HepG2 (cell line): Measurements from ENCODE around the gene EGFR. TPM values are rescaled to one million over a fixed set of nuclear protein-coding genes. Genes with fewer than 3 reads are reported as not detected.

Experiments used
- GABPA ChIP-seq, 2 experiments: IDR thresholded peaks; 2 replicates each; pipeline ENCODE4 v1.6.1; 2011 to 2016; ENCODE audit warnings: low read depth in 2 of 2, low read length in 1 of 2, missing biosample characterization in 1 of 2, missing genetic modification characterization in 1 of 2
- HCFC1 ChIP-seq: fragments of 150-350 bp; IDR thresholded peaks from 2 replicates; pipeline ENCODE4 v1.6.1; 2014; ENCODE audit warnings: low read depth, low read length
- NCOA1 ChIP-seq: sonication (generic); formaldehyde crosslinking; IDR thresholded peaks from 2 replicates; pipeline ENCODE4 v1.9.0; 2021; ENCODE audit warnings: missing genetic modification reagents
- NR2C2 ChIP-seq: sonication (generic); formaldehyde crosslinking; IDR thresholded peaks from 2 replicates; pipeline ENCODE4 v1.4.0; 2020; ENCODE audit warnings: missing genetic modification reagents, mild to moderate bottlenecking, moderate library complexity, borderline replicate concordance
- RERE ChIP-seq: IDR thresholded peaks from 2 replicates; pipeline ENCODE4 v1.6.1; 2016; ENCODE audit warnings: low read depth, missing genetic modification reagents, missing compliant biosample characterization
- SNRNP70 ChIP-seq: fragments of 200-400 bp; formaldehyde crosslinking; IDR thresholded peaks from 2 replicates; pipeline ENCODE4 v1.6.1; 2017; ENCODE audit warnings: mild to moderate bottlenecking, low read depth, low read length, moderate library complexity
- ZBED4 ChIP-seq: sonication (generic); formaldehyde crosslinking; IDR thresholded peaks from 2 replicates; pipeline ENCODE4 v1.4.0; 2020; ENCODE audit warnings: missing genetic modification reagents, borderline replicate concordance
- ZNF101 ChIP-seq: sonication (generic); formaldehyde crosslinking; IDR thresholded peaks from 2 replicates; pipeline ENCODE4 v1.4.0; 2020; ENCODE audit warnings: mild to moderate bottlenecking, low read depth, missing genetic modification reagents, borderline replicate concordance
- ZNF142 ChIP-seq: sonication (generic); formaldehyde crosslinking; IDR thresholded peaks from 2 replicates; pipeline ENCODE4 v1.4.0; 2020; ENCODE audit warnings: missing genetic modification reagents
- ZNF607 ChIP-seq: sonication (generic); formaldehyde crosslinking; IDR thresholded peaks from 2 replicates; pipeline ENCODE4 v1.5.1; 2020; ENCODE audit warnings: missing genetic modification reagents, mild to moderate bottlenecking, borderline replicate concordance
- ZNF672 ChIP-seq: sonication (generic); formaldehyde crosslinking; IDR thresholded peaks from 2 replicates; pipeline ENCODE4 v1.8.1; 2022; ENCODE audit warnings: missing genetic modification reagents
- polyA plus RNA-seq, 8 experiments: library from polyadenylated mRNA; depleted of rRNA in 3 of 8; stranded (reverse) in 7 of 8; unstranded in 1 of 8; fragments of >200 nt; fragmentation: Illumina TruSeq in 4 of 8; extraction: Trizol in 4 of 8; gene quantifications; 2 replicates each; pipeline versions ENCODE4 v1.2.1 to v1.2.3, GENCODE V29; 2011 to 2016; ENCODE audit warnings: low read depth in 4 of 8, missing spikeins in 1 of 8, mixed read lengths in 1 of 8; ENCODE audit not compliant: insufficient read depth in 1 of 8
- total RNA-seq, 5 experiments: library from RNA; depleted of rRNA; stranded (reverse); fragments of >200 nt; fragmentation: Illumina TruSeq; extraction: Trizol; gene quantifications; 2 replicates each; pipeline ENCODE4 v1.2.3, GENCODE V29; 2016; ENCODE audit warnings: low read depth in 1 of 5

The EGFR gene
- total and polyA plus RNA-seq, 2 of the 13 experiments (the other 11 are each of a cell fraction or from before 2014, with no cell fraction given), result 7.0 to 10.0 TPM

- TF ChIP-seq ZNF672 (CRISPR knock-in tag) (peak; percentile 66; the same call in 1 of the 2 replicates), NCOA1 (CRISPR knock-in tag) (0 out of 2 replicates have a peak, but pooled peaks have one; percentile 30), ZNF101 (CRISPR knock-in tag) (0 out of 2 replicates have a peak, but pooled peaks have one; percentile 56), ZNF142 (CRISPR knock-in tag) (no peak), RERE (CRISPR knock-in tag) (no peak), ZBED4 (CRISPR knock-in tag) (0 out of 2 replicates have a peak, but pooled peaks have one; percentile 30), HCFC1 (no peak), GABPA (IDR thresholded peaks at IDR 0.05; ENCODE audit: low read depth, low read length) (no peak), GABPA (CRISPR knock-in tag; IDR thresholded peaks at IDR 0.05; ENCODE audit: low read depth) (no peak), NR2C2 (CRISPR knock-in tag) (0 out of 2 replicates have a peak, but pooled peaks have one; percentile 4), ZNF607 (CRISPR knock-in tag) (peak; percentile 64; the same call in 1 of the 2 replicates), SNRNP70 (no peak)
Measured at GRCh38 chr7:55254596-55255495, 236.0 kb downstream of the EGFR start (continued).
